Keratinocyte (primary cell): Measurements from ENCODE around the gene RAB6A. TPM values are rescaled to one million over a fixed set of nuclear protein-coding genes. Genes with fewer than 3 reads are reported as not detected.

Source experiments
- DNase-seq: peaks from one replicate; pipeline ENCODE4 v3.0.0-alpha.2; 2011; ENCODE audit warnings: low read depth, missing footprints, low spot score
- FAIRE-seq: peaks from 2 replicates; lab custom pipeline; 2011; peaks lifted over from hg19 to GRCh38; lab: Jason Lieb, UNC
- H2AFZ ChIP-seq: 2 replicates; pipeline ENCODE4 v1.6.0; 2012; ENCODE audit warnings: low read length, control low read depth, inconsistent platforms; ENCODE audit not compliant: control insufficient read depth
- H3K27ac ChIP-seq: 2 replicates; pipeline ENCODE4 v1.5.1; 2011; ENCODE audit warnings: low read length; ENCODE audit not compliant: control insufficient read depth, insufficient read depth
- H3K27me3 ChIP-seq: 3 replicates; pipeline ENCODE4 v1.6.0; 2011; ENCODE audit warnings: low read length; ENCODE audit not compliant: control insufficient read depth, insufficient read depth; ENCODE audit errors: extremely low read depth
- H3K36me3 ChIP-seq, 2 experiments: 2 replicates in 1 of 2; 3 replicates in 1 of 2; pipeline ENCODE4 v1.5.1; 2011; ENCODE audit warnings: low read length in 2 of 2, mild to moderate bottlenecking in 1 of 2; ENCODE audit not compliant: control insufficient read depth in 2 of 2, insufficient read depth in 2 of 2; ENCODE audit errors: extremely low read depth in 1 of 2
- H3K4me1 ChIP-seq: 3 replicates; pipeline ENCODE4 v1.5.1; 2011; ENCODE audit warnings: low read length; ENCODE audit not compliant: control insufficient read depth, insufficient read depth; ENCODE audit errors: extremely low read depth
- H3K4me2 ChIP-seq: 3 replicates; pipeline ENCODE4 v1.6.0; 2011; ENCODE audit warnings: low read depth, low read length; ENCODE audit not compliant: control insufficient read depth, insufficient read depth; ENCODE audit errors: extremely low read depth
- H3K4me3 ChIP-seq, 3 experiments: fragments of 200-600 bp in 1 of 3; sonication (generic) in 1 of 3; 2 replicates in 2 of 3; 3 replicates in 1 of 3; pipeline ENCODE4 v1.5.1; 2011 to 2016; ENCODE audit warnings: low read length in 3 of 3, mild to moderate bottlenecking in 3 of 3, control low read depth in 2 of 3, inconsistent platforms in 1 of 3, low read depth in 1 of 3, mixed read lengths in 1 of 3, mixed run types in 1 of 3, moderate library complexity in 1 of 3; ENCODE audit not compliant: control insufficient read depth in 2 of 3, insufficient read depth in 2 of 3; ENCODE audit errors: extremely low read depth in 1 of 3
- H3K79me2 ChIP-seq: 2 replicates; pipeline ENCODE4 v1.6.0; 2012; ENCODE audit warnings: low read length; ENCODE audit not compliant: control insufficient read depth, insufficient read depth
- H3K9ac ChIP-seq: 3 replicates; pipeline ENCODE4 v1.6.0; 2011; ENCODE audit warnings: low read length; ENCODE audit not compliant: control insufficient read depth, insufficient read depth; ENCODE audit errors: extremely low read depth
- H3K9me1 ChIP-seq: 3 replicates; pipeline ENCODE4 v1.6.0; 2011; ENCODE audit warnings: low read length; ENCODE audit not compliant: control insufficient read depth, insufficient read depth; ENCODE audit errors: extremely low read depth
- H3K9me3 ChIP-seq: 2 replicates; pipeline ENCODE4 v1.5.1; 2012; ENCODE audit warnings: low read depth, low read length; ENCODE audit not compliant: control insufficient read depth
- H4K20me1 ChIP-seq: 3 replicates; pipeline ENCODE4 v1.6.0; 2011; ENCODE audit warnings: low read length; ENCODE audit not compliant: control insufficient read depth, insufficient read depth; ENCODE audit errors: extremely low read depth
- CTCF ChIP-seq, 3 experiments: IDR thresholded peaks in 1 of 3; conservative IDR thresholded peaks in 1 of 3; optimal IDR thresholded peaks in 1 of 3; 2 replicates in 2 of 3; 3 replicates in 1 of 3; pipeline versions ENCODE3 to v1.5.1; 2011; ENCODE audit warnings: low read length in 3 of 3, mild to moderate bottlenecking in 3 of 3, moderate library complexity in 2 of 3, control low read depth in 1 of 3, inconsistent platforms in 1 of 3; ENCODE audit not compliant: insufficient read depth in 2 of 3; ENCODE audit errors: extremely low read depth in 1 of 3
- EZH2 ChIP-seq: IDR thresholded peaks from one replicate; pipeline ENCODE4 v1.6.1; 2012; ENCODE audit warnings: inconsistent platforms, mild to moderate bottlenecking, low read length, moderate library complexity
- dilution Hi-C: fragments of 300-500 bp; cut with MboI; formaldehyde crosslinking; loops from one replicate; pipeline ENCODE4 v1.7.0; 2020; ENCODE audit warnings: low sequenced_read_pairs; ENCODE audit not compliant: extremely low pct_ligation_motif_present
- polyA plus RNA-seq, 5 experiments: library from polyadenylated mRNA; depleted of rRNA in 3 of 5; stranded (reverse) in 3 of 5; stranded (forward) in 1 of 5; unstranded in 1 of 5; fragments of >200 nt; gene quantifications; 1 replicate in 1 of 5; 2 replicates in 3 of 5; 3 replicates in 1 of 5; pipeline versions ENCODE4 v1.2.1 to v1.2.3, GENCODE V29; 2011 to 2012; ENCODE audit warnings: missing spikeins in 2 of 5, low read depth in 1 of 5, low replicate concordance in 1 of 5

Gene RAB6A
- polyA plus RNA-seq, 1 donor (not counting 4 experiments of a cell fraction or from before 2014, with no cell fraction given): 142 TPM

- H3K27me3 ChIP-seq: no peaks in the 10 kb centered on the region
- no peak for DNase-seq
- H3K9me1 ChIP-seq: no peaks in the 10 kb centered on the region
- no peak overlapping the region for H3K4me2 ChIP-seq
- no peak overlapping the region for H2AFZ ChIP-seq
- dilution Hi-C loops: no loop called here
- no peak for FAIRE-seq
- H3K4me3 ChIP-seq: no peak overlapping the region
- H3K9ac ChIP-seq: no peak overlapping the region
- H3K79me2 ChIP-seq: no peaks in the 10 kb centered on the region
- H3K9me3 ChIP-seq: no peaks in the 10 kb centered on the region
- peaks cover 4% of the 10 kb centered on the region in 2 experiments for H3K36me3 ChIP-seq
- H4K20me1 ChIP-seq: no peaks in the 10 kb centered on the region
- no peak for TF ChIP-seq CTCF (optimal IDR thresholded peaks at IDR 0.05 in 1 of 3, IDR thresholded peaks at IDR 0.05 in 1 of 3, conservative IDR thresholded peaks at IDR 0.05 in 1 of 3; ENCODE audit: extremely low read depth in 1 of 3, insufficient read depth in 2 of 3, low read length in 3 of 3)
- no peak for TF ChIP-seq EZH2
- no peaks in the 10 kb centered on the region for H3K4me1 ChIP-seq
- no peak overlapping the region for H3K27ac ChIP-seq
Measured at GRCh38 chr11:73671701-73672100, 89.2 kb downstream of the RAB6A start.

GRCh38 chr11:73670808-73671207 lies 90.1 kb downstream of the RAB6A start:
- no peaks in the 10 kb centered on the region for H3K9me1 ChIP-seq
- H3K79me2 ChIP-seq: no peaks in the 10 kb centered on the region
- FAIRE-seq (no peak), DNase-seq (no peak)
- H3K9ac ChIP-seq: no peak overlapping the region
- no peaks in the 10 kb centered on the region for H3K27me3 ChIP-seq
- no peak overlapping the region for H3K4me2 ChIP-seq
- no peak overlapping the region for H3K4me3 ChIP-seq
- TF ChIP-seq EZH2 (no peak), CTCF (optimal IDR thresholded peaks at IDR 0.05 in 1 of 3, IDR thresholded peaks at IDR 0.05 in 1 of 3, conservative IDR thresholded peaks at IDR 0.05 in 1 of 3; ENCODE audit: extremely low read depth in 1 of 3, insufficient read depth in 2 of 3, low read length in 3 of 3) (no peak)
- no peaks in the 10 kb centered on the region for H3K4me1 ChIP-seq
- H4K20me1 ChIP-seq: no peaks in the 10 kb centered on the region
- H3K27ac ChIP-seq: no peak overlapping the region
- H3K9me3 ChIP-seq: no peaks in the 10 kb centered on the region
- peaks cover 4% of the 10 kb centered on the region in 2 experiments for H3K36me3 ChIP-seq
- dilution Hi-C loops: no loop called here
- no peak overlapping the region for H2AFZ ChIP-seq
